Endothelial cell of umbilical vein (primary cell): ENCODE measurements around the gene MSL1. TPM values are rescaled to one million over a fixed set of nuclear protein-coding genes. Genes with fewer than 3 reads are reported as not detected.

Experiments used
- BruUV-seq: library from RNA; stranded (reverse); fragments of 400-500 nt; replicated peaks from 2 replicates; lab custom pipeline; 2021; lab: Mats Ljungman, UMichigan
- CTCF ChIA-PET: fragments of 300-600, 350-600 bp; sonication (Branson Sonifier 250); formaldehyde crosslinking; loops from one replicate; lab custom pipeline; 2021; ENCODE audit warnings: antibody characterized with exemption, inconsistent platforms; lab: Charles Lee
- POLR2A ChIA-PET: fragments of 300-600, 350-600 bp; sonication (Branson Sonifier 250); formaldehyde crosslinking; loops from one replicate; lab custom pipeline; 2021; ENCODE audit warnings: antibody characterized with exemption, inconsistent platforms; lab: Charles Lee
- DNase-seq: peaks from one replicate; pipeline ENCODE4 v3.0.0-alpha.2; 2011; ENCODE audit warnings: low read depth, low spot score
- FAIRE-seq: peaks from 2 replicates; lab custom pipeline; 2011; peaks lifted over from hg19 to GRCh38; lab: Jason Lieb, UNC
- H2AFZ ChIP-seq: 2 replicates; pipeline ENCODE4 v1.6.0; 2012; ENCODE audit warnings: low read depth, low read length, control low read depth, inconsistent platforms
- H3K27ac ChIP-seq: 2 replicates; pipeline ENCODE4 v1.5.1; 2011; ENCODE audit warnings: low read depth, mild to moderate bottlenecking, control low read depth, low read length, moderate library complexity; ENCODE audit not compliant: insufficient read depth
- H3K27me3 ChIP-seq, 2 experiments: 2 replicates each; pipeline versions ENCODE4 v1.6.0 to v1.6.1; 2011; ENCODE audit warnings: low read length in 2 of 2, mixed read lengths in 1 of 2; ENCODE audit not compliant: control insufficient read depth in 2 of 2, insufficient read depth in 2 of 2
- H3K36me3 ChIP-seq, 2 experiments: 2 replicates in 1 of 2; 3 replicates in 1 of 2; pipeline ENCODE4 v1.5.1; 2011; ENCODE audit warnings: low read length in 2 of 2, mild to moderate bottlenecking in 1 of 2, moderate library complexity in 1 of 2; ENCODE audit not compliant: control insufficient read depth in 2 of 2, insufficient read depth in 2 of 2; ENCODE audit errors: extremely low read depth in 1 of 2
- H3K4me1 ChIP-seq: 3 replicates; pipeline ENCODE4 v1.5.1; 2011; ENCODE audit warnings: mild to moderate bottlenecking, low read length; ENCODE audit not compliant: control insufficient read depth, insufficient read depth; ENCODE audit errors: extremely low read depth
- H3K4me2 ChIP-seq: 2 replicates; pipeline ENCODE4 v1.6.1; 2011; ENCODE audit warnings: low read length, control low read depth, mixed read lengths; ENCODE audit not compliant: insufficient read depth
- H3K4me3 ChIP-seq, 3 experiments: fragments of 200-600 bp in 1 of 3; sonication (generic), shearing (Covaris generic) in 1 of 3; replicated peaks in 1 of 3; 2 replicates each; pipeline ENCODE4 v1.5.1; 2011 to 2016; ENCODE audit warnings: control low read depth in 3 of 3, low read length in 3 of 3, mild to moderate bottlenecking in 2 of 3, inconsistent platforms in 1 of 3, low read depth in 1 of 3, moderate library complexity in 1 of 3; ENCODE audit not compliant: insufficient read depth in 1 of 3
- H3K79me2 ChIP-seq: 2 replicates; pipeline ENCODE4 v1.6.0; 2012; ENCODE audit warnings: low read length, inconsistent platforms; ENCODE audit not compliant: control insufficient read depth, insufficient read depth
- H3K9ac ChIP-seq: replicated peaks from 2 replicates; pipeline ENCODE3; 2011; ENCODE audit warnings: low read length, control low read depth; ENCODE audit not compliant: insufficient read depth; ENCODE audit errors: extremely low read depth
- H3K9me1 ChIP-seq: replicated peaks from 3 replicates; pipeline ENCODE4 v1.6.0; 2011; ENCODE audit warnings: mild to moderate bottlenecking, low read length; ENCODE audit not compliant: control insufficient read depth, insufficient read depth; ENCODE audit errors: extremely low read depth
- H3K9me3 ChIP-seq: replicated peaks from 2 replicates; pipeline ENCODE4 v1.5.1; 2012; ENCODE audit warnings: low read length, inconsistent platforms; ENCODE audit not compliant: control insufficient read depth, insufficient read depth
- H4K20me1 ChIP-seq: replicated peaks from 2 replicates; pipeline ENCODE3; 2011; ENCODE audit warnings: mild to moderate bottlenecking, low read length; ENCODE audit not compliant: control insufficient read depth, insufficient read depth; ENCODE audit errors: extremely low read depth
- CTCF ChIP-seq, 2 donors: IDR thresholded peaks; 1 replicate in 1 of 2; 2 replicates in 1 of 2; pipeline ENCODE4 v1.5.1; 2011; ENCODE audit warnings: low read length in 2 of 2, mild to moderate bottlenecking in 2 of 2, moderate library complexity in 2 of 2, control low read depth in 1 of 2, inconsistent platforms in 1 of 2, low read depth in 1 of 2; ENCODE audit not compliant: insufficient read depth in 1 of 2; ENCODE audit errors: extremely low read depth in 1 of 2
- EZH2 ChIP-seq: IDR thresholded peaks from 2 replicates; pipeline ENCODE4 v1.6.1; 2012; ENCODE audit warnings: borderline replicate concordance, low read depth, mild to moderate bottlenecking, moderate library complexity, low read length, inconsistent platforms; ENCODE audit not compliant: severe bottlenecking
- FOS ChIP-seq: IDR thresholded peaks from 2 replicates; pipeline ENCODE4 v1.6.1; 2011; ENCODE audit warnings: mild to moderate bottlenecking, low read length, moderate library complexity, borderline replicate concordance; ENCODE audit not compliant: insufficient read depth
- GATA2 ChIP-seq: IDR thresholded peaks from 2 replicates; pipeline ENCODE4 v1.7.0; 2011; ENCODE audit warnings: low read depth, mild to moderate bottlenecking, moderate library complexity, mixed read lengths, low read length; ENCODE audit not compliant: insufficient read length, insufficient read depth
- JUN ChIP-seq: IDR thresholded peaks from 2 replicates; pipeline ENCODE4 v1.6.1; 2011; ENCODE audit warnings: borderline replicate concordance, low read depth; ENCODE audit not compliant: insufficient read length, insufficient read depth
- MAX ChIP-seq: IDR thresholded peaks from 2 replicates; pipeline ENCODE4 v1.6.1; 2011; ENCODE audit not compliant: insufficient read depth, insufficient read length
- MYC ChIP-seq: IDR thresholded peaks from one replicate; pipeline ENCODE4 v1.6.1; 2011; ENCODE audit warnings: mild to moderate bottlenecking, low read depth, low read length
- POLR2A ChIP-seq: IDR thresholded peaks from 2 replicates; pipeline ENCODE4 v1.6.1; 2012; ENCODE audit warnings: low read depth, mild to moderate bottlenecking, control low read depth, low read length
- POLR2AphosphoS5 ChIP-seq: IDR thresholded peaks from 2 replicates; pipeline ENCODE4 v1.6.1; 2012; ENCODE audit warnings: low read depth, mild to moderate bottlenecking, control low read depth, low read length, moderate library complexity; ENCODE audit not compliant: insufficient read depth
- dilution Hi-C: fragments of 300-500 bp; cut with MboI; formaldehyde crosslinking; loops from one replicate; pipeline ENCODE4 v1.15.0; 2019; ENCODE audit warnings: low sequenced_read_pairs; ENCODE audit not compliant: extremely low pct_ligation_motif_present
- intact Hi-C: fragments of 100-400 bp; cut with micrococcal nuclease; formaldehyde crosslinking; loops from one replicate; pipeline ENCODE4 v1.10.0; 2022
- polyA plus RNA-seq, 4 experiments: library from polyadenylated mRNA; depleted of rRNA in 3 of 4; stranded (reverse) in 3 of 4; unstranded in 1 of 4; fragments of >200 nt; gene quantifications; 2 replicates each; pipeline versions ENCODE4 v1.2.1 to v1.2.3, GENCODE V29; 2011 to 2012; ENCODE audit warnings: missing spikeins in 1 of 4
- total RNA-seq: library from RNA; stranded (reverse); gene quantifications from 2 replicates; pipeline ENCODE4 v1.2.3, GENCODE V29; 2021

Gene MSL1
- total and polyA plus RNA-seq, 2 donors (not counting 3 experiments of a cell fraction or from before 2014, with no cell fraction given): 30.9 to 95.0 TPM

- Histone ChIP-seq H3K9me1 (no peaks in the 10 kb centered on the region), H3K4me3 (no peak overlapping the region), H3K79me2 (peaks cover 2% of the 10 kb centered on the region), H3K4me2 (no peak overlapping the region), H3K36me3 (peaks cover 0 to 8% of the 10 kb centered on the region in 2 experiments), H2AFZ (no peak overlapping the region), H3K9me3 (no peaks in the 10 kb centered on the region), H3K27ac (no peak overlapping the region), H4K20me1 (no peaks in the 10 kb centered on the region), H3K27me3 (no peaks in the 10 kb centered on the region), H3K9ac (no peak overlapping the region), H3K4me1 (peaks cover 35% of the 10 kb centered on the region)
- intact Hi-C loops (no loop called here), dilution Hi-C loops (no loop called here)
- ChIA-PET POLR2A (no interaction called here), CTCF (interaction anchor here (1.0 to 6.8 kb wide), 6 partner anchors 9 to 114 kb away, joined by 3 to 62 read pairs (median 6); partner anchors contain the start of gene THRA)
- no peak for FAIRE-seq
- peak; percentile 76 for DNase-seq
- BruUV-seq: no TSS peak
- no peak for TF ChIP-seq MYC
- no peak for TF ChIP-seq POLR2AphosphoS5
- TF ChIP-seq GATA2: no peak
- TF ChIP-seq JUN: no peak
- TF ChIP-seq POLR2A: no peak
- TF ChIP-seq MAX: no peak
- no peak for TF ChIP-seq FOS
- no peak for TF ChIP-seq CTCF (IDR thresholded peaks at IDR 0.05; ENCODE audit: extremely low read depth in 1 of 2, insufficient read depth in 1 of 2, low read depth in 1 of 2, low read length in 2 of 2)
- TF ChIP-seq EZH2: no peak
Measured at GRCh38 chr17:40072040-40072734, 49.6 kb upstream of the MSL1 start.
